MM.1S (cell line): Measurements from ENCODE around the gene KRTAP10-2.

Experiments used
- DNase-seq: peaks from one replicate; pipeline ENCODE4 v3.0.0-alpha.2; 2015
- H2AFZ ChIP-seq: fragments of 300-600 bp; sonication (generic); 2 replicates; pipeline ENCODE4 v1.6.0; 2016; ENCODE audit warnings: antibody characterized with exemption, low read length
- H3F3A ChIP-seq: fragments of 300-600 bp; sonication (generic); 2 replicates; pipeline ENCODE4 v1.6.1; 2016; ENCODE audit warnings: mild to moderate bottlenecking, antibody characterized with exemption, low read length, moderate library complexity, mixed read lengths; ENCODE audit not compliant: insufficient read depth
- H3K27ac ChIP-seq: fragments of 300-600 bp; sonication (generic); 2 replicates; pipeline ENCODE4 v1.5.1; 2016; ENCODE audit warnings: mild to moderate bottlenecking, low read length
- H3K27me3 ChIP-seq: fragments of 300-600 bp; sonication (generic); replicated peaks from 2 replicates; pipeline ENCODE4 v1.6.0; 2016; ENCODE audit warnings: low read length; ENCODE audit not compliant: insufficient read depth
- H3K36me3 ChIP-seq: fragments of 300-600 bp; sonication (generic); replicated peaks from 2 replicates; pipeline ENCODE4 v1.6.1; 2016; ENCODE audit warnings: mild to moderate bottlenecking, low read length, mixed read lengths; ENCODE audit not compliant: insufficient read depth
- H3K4me1 ChIP-seq: fragments of 300-600 bp; sonication (generic); 2 replicates; pipeline ENCODE4 v1.6.1; 2016; ENCODE audit warnings: low read length, mixed read lengths
- H3K4me2 ChIP-seq: fragments of 300-600 bp; sonication (generic); 2 replicates; pipeline ENCODE4 v1.6.0; 2016; ENCODE audit warnings: low read depth, low read length
- H3K4me3 ChIP-seq: fragments of 300-600 bp; sonication (generic); 2 replicates; pipeline ENCODE4 v1.5.1; 2016; ENCODE audit warnings: low read length, mixed read lengths
- H3K79me2 ChIP-seq: fragments of 300-600 bp; sonication (generic); 2 replicates; pipeline ENCODE4 v1.6.1; 2016; ENCODE audit warnings: mixed run types, low read length, mixed read lengths
- H3K9ac ChIP-seq: fragments of 300-600 bp; sonication (generic); 2 replicates; pipeline ENCODE4 v1.6.1; 2016; ENCODE audit warnings: low read length, mixed read lengths
- H3K9me2 ChIP-seq: fragments of 300-600 bp; sonication (generic); replicated peaks from 2 replicates; pipeline ENCODE4 v1.6.1; 2016; ENCODE audit warnings: mild to moderate bottlenecking, low read length, mixed read lengths; ENCODE audit not compliant: insufficient read depth
- H3K9me3 ChIP-seq: fragments of 300-600 bp; sonication (generic); replicated peaks from 2 replicates; pipeline ENCODE4 v1.6.1; 2016; ENCODE audit warnings: mild to moderate bottlenecking, low read length, mixed read lengths; ENCODE audit not compliant: insufficient read depth
- H4K20me1 ChIP-seq: fragments of 300-600 bp; sonication (generic); 2 replicates; pipeline ENCODE4 v1.6.1; 2016; ENCODE audit warnings: mild to moderate bottlenecking, low read length, moderate library complexity, mixed read lengths; ENCODE audit not compliant: insufficient read depth
- EZH2 ChIP-seq: fragments of 300-600 bp; sonication (generic); optimal IDR thresholded peaks from 2 replicates; pipeline ENCODE3; 2017; ENCODE audit warnings: low read depth, mild to moderate bottlenecking, antibody characterized with exemption, low read length, mixed read lengths
- EZH2phosphoT487 ChIP-seq: fragments of 300-600 bp; sonication (generic); IDR thresholded peaks from 2 replicates; pipeline ENCODE4 v1.6.1; 2018; ENCODE audit warnings: antibody characterized with exemption, low read length
- TF ChIP-seq, protein P1 (sequence below): fragments of 300-600 bp; sonication (generic); IDR thresholded peaks from 2 replicates; pipeline ENCODE4 v1.5.1; 2016; ENCODE audit warnings: antibody characterized with exemption, low read length, mixed read lengths

Gene KRTAP10-2

DNA sequence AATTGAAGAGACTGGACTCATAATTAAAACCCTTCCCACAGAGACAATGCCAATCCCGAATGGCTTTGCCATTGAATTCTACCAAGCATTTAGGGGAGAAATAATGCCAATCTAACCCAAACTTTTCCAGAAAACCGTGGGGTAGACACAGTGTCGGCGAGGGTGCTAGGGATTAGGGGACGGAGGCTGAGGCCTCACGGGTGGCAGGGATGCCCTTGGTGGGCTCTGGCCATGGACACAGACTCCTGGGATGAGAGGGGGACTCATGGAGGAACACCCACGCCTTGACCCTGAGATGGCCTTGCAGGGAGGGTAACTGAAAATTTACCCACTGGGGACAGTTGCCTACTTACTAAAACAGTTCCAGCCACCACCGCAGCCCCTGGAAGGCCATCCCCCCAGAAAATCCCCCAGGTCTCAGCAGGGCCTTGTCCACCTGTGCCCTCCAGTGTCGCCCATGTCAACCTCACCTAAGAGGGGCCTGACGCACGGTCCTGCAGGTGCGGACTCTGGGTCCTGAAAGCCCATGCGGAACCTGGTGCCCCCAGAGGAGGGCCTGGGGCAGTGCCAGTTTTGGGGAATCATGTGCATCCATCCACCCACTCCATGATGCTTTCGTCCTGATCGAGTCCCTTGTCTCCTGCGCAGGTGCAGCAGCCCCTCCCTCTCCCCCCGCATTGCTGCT, 27.2 kb upstream of the KRTAP10-2 start:
- Histone ChIP-seq H3K4me3 (no peak overlapping the region), H4K20me1 (no peaks in the 10 kb centered on the region), H3F3A (no peaks in the 10 kb centered on the region), H3K9ac (no peak overlapping the region), H3K4me1 (no peaks in the 10 kb centered on the region), H3K27ac (no peak overlapping the region), H3K79me2 (no peaks in the 10 kb centered on the region), H2AFZ (no peak overlapping the region), H3K36me3 (no peaks in the 10 kb centered on the region), H3K4me2 (no peak overlapping the region), H3K9me2 (no peaks in the 10 kb centered on the region), H3K9me3 (no peaks in the 10 kb centered on the region), H3K27me3 (peaks cover 94% of the 10 kb centered on the region)
- no peak for DNase-seq
- TF ChIP-seq, protein P1, sequence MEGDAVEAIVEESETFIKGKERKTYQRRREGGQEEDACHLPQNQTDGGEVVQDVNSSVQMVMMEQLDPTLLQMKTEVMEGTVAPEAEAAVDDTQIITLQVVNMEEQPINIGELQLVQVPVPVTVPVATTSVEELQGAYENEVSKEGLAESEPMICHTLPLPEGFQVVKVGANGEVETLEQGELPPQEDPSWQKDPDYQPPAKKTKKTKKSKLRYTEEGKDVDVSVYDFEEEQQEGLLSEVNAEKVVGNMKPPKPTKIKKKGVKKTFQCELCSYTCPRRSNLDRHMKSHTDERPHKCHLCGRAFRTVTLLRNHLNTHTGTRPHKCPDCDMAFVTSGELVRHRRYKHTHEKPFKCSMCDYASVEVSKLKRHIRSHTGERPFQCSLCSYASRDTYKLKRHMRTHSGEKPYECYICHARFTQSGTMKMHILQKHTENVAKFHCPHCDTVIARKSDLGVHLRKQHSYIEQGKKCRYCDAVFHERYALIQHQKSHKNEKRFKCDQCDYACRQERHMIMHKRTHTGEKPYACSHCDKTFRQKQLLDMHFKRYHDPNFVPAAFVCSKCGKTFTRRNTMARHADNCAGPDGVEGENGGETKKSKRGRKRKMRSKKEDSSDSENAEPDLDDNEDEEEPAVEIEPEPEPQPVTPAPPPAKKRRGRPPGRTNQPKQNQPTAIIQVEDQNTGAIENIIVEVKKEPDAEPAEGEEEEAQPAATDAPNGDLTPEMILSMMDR: no peak
- no peak for TF ChIP-seq EZH2phosphoT487
- TF ChIP-seq EZH2: no peak

DNA sequence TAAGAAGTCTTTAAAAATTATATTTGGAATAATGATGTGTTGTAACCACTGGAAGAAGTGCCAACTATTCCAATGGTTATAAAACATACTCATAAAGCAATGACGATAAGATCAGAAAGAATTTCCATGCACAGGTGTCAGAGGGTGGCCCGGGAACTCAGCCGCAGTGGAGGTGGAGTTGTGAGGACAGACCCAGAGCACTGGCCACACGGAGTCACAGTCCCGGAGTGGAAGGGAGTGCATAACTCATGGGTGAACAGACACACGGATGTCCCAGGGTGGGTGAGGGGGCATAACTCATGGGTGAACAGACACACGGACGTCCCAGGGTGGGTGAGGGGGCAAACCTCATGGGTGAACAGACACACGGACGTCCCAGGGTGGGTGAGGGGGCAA, 24.7 kb upstream of the KRTAP10-2 start:
- Histone ChIP-seq H3K27me3 (peaks cover 94% of the 10 kb centered on the region), H3K79me2 (no peaks in the 10 kb centered on the region), H3K36me3 (no peaks in the 10 kb centered on the region), H3F3A (no peaks in the 10 kb centered on the region), H3K9ac (no peak overlapping the region), H3K9me2 (no peaks in the 10 kb centered on the region), H3K4me1 (no peaks in the 10 kb centered on the region), H3K9me3 (no peaks in the 10 kb centered on the region), H3K4me3 (no peak overlapping the region), H3K27ac (no peak overlapping the region), H2AFZ (no peak overlapping the region), H4K20me1 (no peaks in the 10 kb centered on the region), H3K4me2 (no peak overlapping the region)
- TF ChIP-seq, protein P1: no peak
- TF ChIP-seq EZH2 (no peak), EZH2phosphoT487 (no peak)
- no peak for DNase-seq

DNA sequence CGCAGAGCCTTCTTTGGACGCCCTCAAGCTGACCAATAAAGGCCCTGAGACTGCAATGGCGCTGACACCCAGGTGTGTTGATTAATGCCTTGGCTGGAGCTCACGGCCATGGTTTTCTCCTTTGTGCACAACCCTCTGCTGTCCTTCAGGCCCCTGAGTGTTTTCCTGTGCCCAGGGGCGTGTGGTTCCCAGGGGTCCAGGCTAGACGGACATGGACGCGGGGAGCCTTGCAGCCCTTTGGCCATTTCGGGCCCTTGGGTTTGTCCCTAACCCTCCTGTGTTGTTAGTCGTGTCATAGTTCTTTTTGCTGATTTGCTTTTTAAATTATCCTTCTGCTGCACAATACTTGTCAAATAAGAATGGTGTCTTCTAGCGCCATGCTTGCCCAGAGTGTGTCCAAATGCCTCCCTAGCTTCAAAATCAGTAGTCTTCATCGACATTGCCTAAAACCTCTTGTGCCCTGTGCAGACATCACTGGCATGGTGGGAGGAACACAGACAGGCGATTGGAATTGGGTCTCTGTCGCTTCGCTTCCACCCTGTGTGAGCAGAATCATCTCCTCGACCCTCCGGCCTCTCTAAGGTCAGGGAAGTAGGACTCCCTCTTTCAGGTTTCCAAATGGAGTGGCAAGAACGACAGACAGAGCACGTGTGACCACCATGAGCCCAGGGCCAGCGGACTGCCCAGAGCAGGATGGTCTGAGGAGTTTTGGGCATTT, 24.2 kb upstream of the KRTAP10-2 start:
- Histone ChIP-seq H3K4me2 (no peak overlapping the region), H3K4me1 (no peaks in the 10 kb centered on the region), H2AFZ (no peak overlapping the region), H3K36me3 (no peaks in the 10 kb centered on the region), H3K9me2 (no peaks in the 10 kb centered on the region), H3K9me3 (no peaks in the 10 kb centered on the region), H3K4me3 (no peak overlapping the region), H4K20me1 (no peaks in the 10 kb centered on the region), H3K9ac (no peak overlapping the region), H3K27ac (no peak overlapping the region), H3K27me3 (peaks cover 94% of the 10 kb centered on the region), H3K79me2 (no peaks in the 10 kb centered on the region), H3F3A (no peaks in the 10 kb centered on the region)
- TF ChIP-seq EZH2phosphoT487 (no peak), EZH2 (no peak)
- TF ChIP-seq, protein P1: no peak
- DNase-seq: no peak
